Measurements from ENCODE around the gene ZNF25.

ZNF25 gene

GRCh38 chr10:37992083-37992482 lies 15.6 kb upstream of the ZNF25 start:
- H3K27me3 ChIP-seq (ENCODE audit: low read depth, low read length), result no peaks in the 10 kb centered on the region
- H3K36me3 ChIP-seq (ENCODE audit: control insufficient read depth in 1 of 2, insufficient read depth in 2 of 2, low read length in 2 of 2), result no peaks in the 10 kb centered on the region
- H3K27ac ChIP-seq (ENCODE audit: low read length), result no peak overlapping the region
- no peaks in the 10 kb centered on the region for H3K9me3 ChIP-seq (ENCODE audit: control insufficient read depth in 1 of 2, low read length in 2 of 2)
- no peak overlapping the region for H3K4me3 ChIP-seq (ENCODE audit: low read depth in 1 of 2, low read length in 2 of 2)
- no peaks in the 10 kb centered on the region for H3K4me1 ChIP-seq (ENCODE audit: control insufficient read depth in 1 of 2, insufficient read depth in 2 of 2, low read length in 2 of 2)

GRCh38 chr10:37991655-37992054 lies 15.2 kb upstream of the ZNF25 start:
- Histone ChIP-seq H3K36me3 (ENCODE audit: control insufficient read depth in 1 of 2, insufficient read depth in 2 of 2, low read length in 2 of 2) (no peaks in the 10 kb centered on the region), H3K27me3 (ENCODE audit: low read depth, low read length) (no peaks in the 10 kb centered on the region), H3K27ac (ENCODE audit: low read length) (no peak overlapping the region), H3K4me1 (ENCODE audit: control insufficient read depth in 1 of 2, insufficient read depth in 2 of 2, low read length in 2 of 2) (no peaks in the 10 kb centered on the region), H3K4me3 (ENCODE audit: low read depth in 1 of 2, low read length in 2 of 2) (no peak overlapping the region), H3K9me3 (ENCODE audit: control insufficient read depth in 1 of 2, low read length in 2 of 2) (no peaks in the 10 kb centered on the region)

- Histone ChIP-seq H3K27me3 (ENCODE audit: low read depth, low read length) (no peaks in the 10 kb centered on the region), H3K4me3 (ENCODE audit: low read depth in 1 of 2, low read length in 2 of 2) (peak overlapping the region; percentile 82 to 89), H3K4me1 (ENCODE audit: control insufficient read depth in 1 of 2, insufficient read depth in 2 of 2, low read length in 2 of 2) (peaks cover 0 to 10% of the 10 kb centered on the region in 2 donors), H3K27ac (ENCODE audit: low read length) (peak overlapping the region; percentile 93), H3K36me3 (ENCODE audit: control insufficient read depth in 1 of 2, insufficient read depth in 2 of 2, low read length in 2 of 2) (no peaks in the 10 kb centered on the region), H3K9me3 (ENCODE audit: control insufficient read depth in 1 of 2, low read length in 2 of 2) (no peaks in the 10 kb centered on the region)
Measured at GRCh38 chr10:37976880-37977203, 395 bp upstream of the ZNF25 start.

GRCh38 chr10:37975401-37975991 lies 951 bp downstream of the ZNF25 start:
- no peaks in the 10 kb centered on the region for H3K27me3 ChIP-seq (ENCODE audit: low read depth, low read length)
- H3K9me3 ChIP-seq (ENCODE audit: control insufficient read depth in 1 of 2, low read length in 2 of 2), result no peaks in the 10 kb centered on the region
- peak overlapping the region; percentile 93 for H3K27ac ChIP-seq (ENCODE audit: low read length)
- peak overlapping the region; percentile 82 to 89 for H3K4me3 ChIP-seq (ENCODE audit: low read depth in 1 of 2, low read length in 2 of 2)
- peaks cover 0 to 10% of the 10 kb centered on the region in 2 donors for H3K4me1 ChIP-seq (ENCODE audit: control insufficient read depth in 1 of 2, insufficient read depth in 2 of 2, low read length in 2 of 2)
- peaks cover 3 to 6% of the 10 kb centered on the region in 2 donors for H3K36me3 ChIP-seq (ENCODE audit: control insufficient read depth in 1 of 2, insufficient read depth in 2 of 2, low read length in 2 of 2)

GRCh38 chr10:37972396-37972795 lies 4.1 kb downstream of the ZNF25 start:
- no peaks in the 10 kb centered on the region for H3K9me3 ChIP-seq (ENCODE audit: control insufficient read depth in 1 of 2, low read length in 2 of 2)
- H3K4me1 ChIP-seq (ENCODE audit: control insufficient read depth in 1 of 2, insufficient read depth in 2 of 2, low read length in 2 of 2), result peaks cover 0 to 10% of the 10 kb centered on the region in 2 donors
- H3K36me3 ChIP-seq (ENCODE audit: control insufficient read depth in 1 of 2, insufficient read depth in 2 of 2, low read length in 2 of 2), result peaks cover 17 to 26% of the 10 kb centered on the region in 2 donors
- no peak overlapping the region for H3K27ac ChIP-seq (ENCODE audit: low read length)
- H3K4me3 ChIP-seq (ENCODE audit: low read depth in 1 of 2, low read length in 2 of 2), result no peak overlapping the region
- H3K27me3 ChIP-seq (ENCODE audit: low read depth, low read length), result no peaks in the 10 kb centered on the region

GRCh38 chr10:37965006-37965405 lies 11.4 kb downstream of the ZNF25 start:
- peaks cover 0 to 6% of the 10 kb centered on the region in 2 donors for H3K9me3 ChIP-seq (ENCODE audit: control insufficient read depth in 1 of 2, low read length in 2 of 2)
- H3K27me3 ChIP-seq (ENCODE audit: low read depth, low read length), result no peaks in the 10 kb centered on the region
- no peak overlapping the region for H3K27ac ChIP-seq (ENCODE audit: low read length)
- H3K4me1 ChIP-seq (ENCODE audit: control insufficient read depth in 1 of 2, insufficient read depth in 2 of 2, low read length in 2 of 2), result no peaks in the 10 kb centered on the region
- peaks cover 10 to 42% of the 10 kb centered on the region in 2 donors for H3K36me3 ChIP-seq (ENCODE audit: control insufficient read depth in 1 of 2, insufficient read depth in 2 of 2, low read length in 2 of 2)
- no peak overlapping the region for H3K4me3 ChIP-seq (ENCODE audit: low read depth in 1 of 2, low read length in 2 of 2)

- peaks cover 0 to 6% of the 10 kb centered on the region in 2 donors for H3K9me3 ChIP-seq (ENCODE audit: control insufficient read depth in 1 of 2, low read length in 2 of 2)
- no peaks in the 10 kb centered on the region for H3K27me3 ChIP-seq (ENCODE audit: low read depth, low read length)
- H3K36me3 ChIP-seq (ENCODE audit: control insufficient read depth in 1 of 2, insufficient read depth in 2 of 2, low read length in 2 of 2), result peaks cover 4 to 44% of the 10 kb centered on the region in 2 donors
- H3K4me3 ChIP-seq (ENCODE audit: low read depth in 1 of 2, low read length in 2 of 2), result no peak overlapping the region
- no peaks in the 10 kb centered on the region for H3K4me1 ChIP-seq (ENCODE audit: control insufficient read depth in 1 of 2, insufficient read depth in 2 of 2, low read length in 2 of 2)
- no peak overlapping the region for H3K27ac ChIP-seq (ENCODE audit: low read length)
Measured at GRCh38 chr10:37960591-37961137, 15.8 kb downstream of the ZNF25 start.

GRCh38 chr10:37957841-37958240 lies 18.6 kb downstream of the ZNF25 start:
- no peak overlapping the region for H3K4me3 ChIP-seq (ENCODE audit: low read depth in 1 of 2, low read length in 2 of 2)
- H3K27ac ChIP-seq (ENCODE audit: low read length), result no peak overlapping the region
- no peaks in the 10 kb centered on the region for H3K4me1 ChIP-seq (ENCODE audit: control insufficient read depth in 1 of 2, insufficient read depth in 2 of 2, low read length in 2 of 2)
- H3K27me3 ChIP-seq (ENCODE audit: low read depth, low read length), result no peaks in the 10 kb centered on the region
- H3K9me3 ChIP-seq (ENCODE audit: control insufficient read depth in 1 of 2, low read length in 2 of 2), result no peaks in the 10 kb centered on the region
- H3K36me3 ChIP-seq (ENCODE audit: control insufficient read depth in 1 of 2, insufficient read depth in 2 of 2, low read length in 2 of 2), result peaks cover 25 to 55% of the 10 kb centered on the region in 2 donors

- H3K36me3 ChIP-seq (ENCODE audit: control insufficient read depth in 1 of 2, insufficient read depth in 2 of 2, low read length in 2 of 2), result peaks cover 49 to 68% of the 10 kb centered on the region in 2 donors
- no peaks in the 10 kb centered on the region for H3K9me3 ChIP-seq (ENCODE audit: control insufficient read depth in 1 of 2, low read length in 2 of 2)
- H3K27ac ChIP-seq (ENCODE audit: low read length), result no peak overlapping the region
- no peak overlapping the region for H3K4me3 ChIP-seq (ENCODE audit: low read depth in 1 of 2, low read length in 2 of 2)
- H3K4me1 ChIP-seq (ENCODE audit: control insufficient read depth in 1 of 2, insufficient read depth in 2 of 2, low read length in 2 of 2), result no peaks in the 10 kb centered on the region
- no peaks in the 10 kb centered on the region for H3K27me3 ChIP-seq (ENCODE audit: low read depth, low read length)
Measured at GRCh38 chr10:37952926-37953325, 23.5 kb downstream of the ZNF25 start.

GRCh38 chr10:37952043-37952755 lies 24.2 kb downstream of the ZNF25 start:
- Histone ChIP-seq H3K4me3 (ENCODE audit: low read depth in 1 of 2, low read length in 2 of 2) (no peak overlapping the region), H3K27me3 (ENCODE audit: low read depth, low read length) (no peaks in the 10 kb centered on the region), H3K36me3 (ENCODE audit: control insufficient read depth in 1 of 2, insufficient read depth in 2 of 2, low read length in 2 of 2) (peaks cover 49 to 66% of the 10 kb centered on the region in 2 donors), H3K9me3 (ENCODE audit: control insufficient read depth in 1 of 2, low read length in 2 of 2) (no peaks in the 10 kb centered on the region), H3K4me1 (ENCODE audit: control insufficient read depth in 1 of 2, insufficient read depth in 2 of 2, low read length in 2 of 2) (no peaks in the 10 kb centered on the region), H3K27ac (ENCODE audit: low read length) (no peak overlapping the region)

GRCh38 chr10:37948210-37948609 lies 28.2 kb downstream of the ZNF25 start:
- H3K4me1 ChIP-seq (ENCODE audit: control insufficient read depth in 1 of 2, insufficient read depth in 2 of 2, low read length in 2 of 2), result no peaks in the 10 kb centered on the region
- H3K9me3 ChIP-seq (ENCODE audit: control insufficient read depth in 1 of 2, low read length in 2 of 2), result no peaks in the 10 kb centered on the region
- peaks cover 28% of the 10 kb centered on the region in 2 donors for H3K36me3 ChIP-seq (ENCODE audit: control insufficient read depth in 1 of 2, insufficient read depth in 2 of 2, low read length in 2 of 2)
- no peak overlapping the region for H3K4me3 ChIP-seq (ENCODE audit: low read depth in 1 of 2, low read length in 2 of 2)
- H3K27me3 ChIP-seq (ENCODE audit: low read depth, low read length), result no peaks in the 10 kb centered on the region
- no peak overlapping the region for H3K27ac ChIP-seq (ENCODE audit: low read length)
